A673 (cell line): Measurements from ENCODE around the gene GNG11.

ENCODE experiments used
- EZH2 ChIP-seq: fragments of 200-600 bp; sonication (generic); IDR thresholded peaks from 2 replicates; pipeline ENCODE4 v1.6.1; 2017; ENCODE audit warnings: borderline replicate concordance, low read depth, mild to moderate bottlenecking, mixed read lengths, antibody characterized with exemption, low read length; ENCODE audit not compliant: poor library complexity, severe bottlenecking
- TF ChIP-seq, protein P1 (sequence below): fragments of 300-800, 200-600 bp; sonication (generic); conservative IDR thresholded peaks from 2 replicates; pipeline ENCODE4 v1.5.1; 2017; ENCODE audit warnings: low read depth, mild to moderate bottlenecking, antibody characterized with exemption, low read length, moderate library complexity, mixed read lengths

DNA sequence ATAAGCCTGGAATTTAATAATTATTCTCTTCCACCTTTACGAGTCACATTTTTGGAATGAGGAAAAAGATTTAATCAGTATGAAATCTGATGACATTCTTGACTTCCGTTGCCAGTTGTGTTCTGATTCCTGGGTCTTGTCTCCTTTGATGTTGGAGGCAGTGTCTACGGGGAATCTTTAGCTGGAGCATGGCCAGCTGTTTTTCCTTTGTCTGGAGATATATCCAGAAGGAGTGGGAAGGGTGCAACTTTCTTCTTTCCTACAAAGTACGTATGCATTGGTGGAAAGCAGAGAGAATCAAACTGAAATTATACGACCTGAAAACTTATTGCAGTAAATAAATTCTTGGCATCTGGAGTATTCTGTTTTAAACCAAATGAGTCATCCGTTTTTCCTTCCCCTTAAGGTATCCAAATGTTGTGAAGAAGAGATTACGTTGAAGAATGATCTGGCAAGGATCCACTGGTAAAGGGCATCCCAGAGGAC, 6.9 kb upstream of the GNG11 start:
- TF ChIP-seq, protein P1, sequence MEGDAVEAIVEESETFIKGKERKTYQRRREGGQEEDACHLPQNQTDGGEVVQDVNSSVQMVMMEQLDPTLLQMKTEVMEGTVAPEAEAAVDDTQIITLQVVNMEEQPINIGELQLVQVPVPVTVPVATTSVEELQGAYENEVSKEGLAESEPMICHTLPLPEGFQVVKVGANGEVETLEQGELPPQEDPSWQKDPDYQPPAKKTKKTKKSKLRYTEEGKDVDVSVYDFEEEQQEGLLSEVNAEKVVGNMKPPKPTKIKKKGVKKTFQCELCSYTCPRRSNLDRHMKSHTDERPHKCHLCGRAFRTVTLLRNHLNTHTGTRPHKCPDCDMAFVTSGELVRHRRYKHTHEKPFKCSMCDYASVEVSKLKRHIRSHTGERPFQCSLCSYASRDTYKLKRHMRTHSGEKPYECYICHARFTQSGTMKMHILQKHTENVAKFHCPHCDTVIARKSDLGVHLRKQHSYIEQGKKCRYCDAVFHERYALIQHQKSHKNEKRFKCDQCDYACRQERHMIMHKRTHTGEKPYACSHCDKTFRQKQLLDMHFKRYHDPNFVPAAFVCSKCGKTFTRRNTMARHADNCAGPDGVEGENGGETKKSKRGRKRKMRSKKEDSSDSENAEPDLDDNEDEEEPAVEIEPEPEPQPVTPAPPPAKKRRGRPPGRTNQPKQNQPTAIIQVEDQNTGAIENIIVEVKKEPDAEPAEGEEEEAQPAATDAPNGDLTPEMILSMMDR, result no peak
- TF ChIP-seq EZH2, result no peak
